Purkinje cell (primary cell): ENCODE data around the gene CLGN. TPM values are rescaled to one million over a fixed set of nuclear protein-coding genes. Genes with fewer than 3 reads are reported as not detected.

ENCODE experiments used
- polyA plus RNA-seq: library from polyadenylated mRNA; unstranded; fragments of >200 nt; fragmentation: Nextera tagmentation; gene quantifications from 2 replicates; pipeline ENCODE4 v1.2.1, GENCODE V29; 2014

Gene CLGN
- 1.2 and 3.9 TPM in 2 replicates for polyA plus RNA-seq

GRCh38 chr4:140427106-140427918 lies at the start of gene CLGN:
CLGN (minus strand) TSS chr4:140427648; CDS start chr4:140413078, 14,570 bp downstream.

GRCh38 chr4:140373328-140374129 lies 53.9 kb downstream of the CLGN start, which contains the start of gene SCOC:
SCOC (plus strand) TSS chr4:140373646; CDS start chr4:140379171, 5,525 bp downstream.

Other genes starting within 250 kb of the CLGN start
- 681 and 739 TPM in 2 replicates for gene SCOC, start 54.0 kb downstream of the CLGN start, polyA plus RNA-seq
- not detected in 2 replicates for gene MGAT4D, start 70.6 kb upstream of the CLGN start, polyA plus RNA-seq
- gene ELMOD2, start 96.5 kb upstream of the CLGN start, polyA plus RNA-seq, result 24.2 and 25.7 TPM in 2 replicates
- gene UCP1, start 141.3 kb upstream of the CLGN start, polyA plus RNA-seq, result not detected in 2 replicates